GM12892 (cell line): Measurements from ENCODE around the gene PRR36.

Experiments
- DNase-seq: peaks from one replicate; pipeline ENCODE4 v3.0.0; 2011; ENCODE audit not compliant: insufficient read length
- FAIRE-seq: peaks from 2 replicates; lab custom pipeline; 2011; peaks lifted over from hg19 to GRCh38; lab: Jason Lieb, UNC
- POLR2A ChIP-seq: IDR thresholded peaks from 2 replicates; pipeline ENCODE4 v1.6.1; 2011; ENCODE audit warnings: low read depth, low read length, control low read depth
- POLR2AphosphoS5 ChIP-seq: IDR thresholded peaks from 2 replicates; pipeline ENCODE4 v1.6.1; 2011; ENCODE audit warnings: low read depth, low read length, control low read depth
- TAF1 ChIP-seq: IDR thresholded peaks from 2 replicates; pipeline ENCODE4 v1.6.1; 2011; ENCODE audit warnings: low read depth, mild to moderate bottlenecking, control low read depth, low read length, borderline replicate concordance

Gene PRR36

GRCh38 chr19:7873304-7874075 is 700 bp downstream of the PRR36 start:
- TF ChIP-seq POLR2A, result no peak
- no peak for TF ChIP-seq POLR2AphosphoS5
- TF ChIP-seq TAF1, result no peak
- no peak for DNase-seq
- no peak for FAIRE-seq

GRCh38 chr19:7872306-7873204 is 1.6 kb downstream of the PRR36 start:
- FAIRE-seq (no peak), DNase-seq (no peak)
- TF ChIP-seq TAF1, result no peak
- TF ChIP-seq POLR2A, result no peak
- no peak for TF ChIP-seq POLR2AphosphoS5

GRCh38 chr19:7871437-7872305 is 2.5 kb downstream of the PRR36 start:
- DNase-seq (no peak), FAIRE-seq (peak; percentile 68)
- TF ChIP-seq POLR2A, result no peak
- TF ChIP-seq TAF1, result no peak
- no peak for TF ChIP-seq POLR2AphosphoS5

- DNase-seq (no peak), FAIRE-seq (peak; percentile 38)
- TF ChIP-seq POLR2AphosphoS5 (no peak), TAF1 (no peak), POLR2A (no peak)
Observed at GRCh38 chr19:7870571-7871436, 3.4 kb downstream of the PRR36 start.

- DNase-seq (no peak), FAIRE-seq (no peak)
- no peak for TF ChIP-seq POLR2A
- no peak for TF ChIP-seq POLR2AphosphoS5
- no peak for TF ChIP-seq TAF1
Observed at GRCh38 chr19:7869910-7870511, 4.2 kb downstream of the PRR36 start.

- DNase-seq (peak; percentile 69), FAIRE-seq (peak; percentile 94)
- TF ChIP-seq POLR2A, result no peak
- TF ChIP-seq TAF1, result no peak
- no peak for TF ChIP-seq POLR2AphosphoS5
Observed at GRCh38 chr19:7869453-7869909, 4.7 kb downstream of the PRR36 start.

- DNase-seq (peak; percentile 95), FAIRE-seq (peak; percentile 76)
- TF ChIP-seq POLR2A (no peak), TAF1 (no peak), POLR2AphosphoS5 (no peak)
Observed at GRCh38 chr19:7868671-7869452, 5.3 kb downstream of the PRR36 start.

GRCh38 chr19:7868326-7868670 is 5.9 kb downstream of the PRR36 start:
- TF ChIP-seq POLR2AphosphoS5 (no peak), TAF1 (no peak), POLR2A (no peak)
- FAIRE-seq, result no peak
- no peak for DNase-seq

- FAIRE-seq (no peak), DNase-seq (no peak)
- TF ChIP-seq POLR2A, result no peak
- no peak for TF ChIP-seq TAF1
- TF ChIP-seq POLR2AphosphoS5, result no peak
Observed at GRCh38 chr19:7867092-7867844, 6.9 kb downstream of the PRR36 start.
